ENCODE results near the gene RP2.

RP2 gene

DNA sequence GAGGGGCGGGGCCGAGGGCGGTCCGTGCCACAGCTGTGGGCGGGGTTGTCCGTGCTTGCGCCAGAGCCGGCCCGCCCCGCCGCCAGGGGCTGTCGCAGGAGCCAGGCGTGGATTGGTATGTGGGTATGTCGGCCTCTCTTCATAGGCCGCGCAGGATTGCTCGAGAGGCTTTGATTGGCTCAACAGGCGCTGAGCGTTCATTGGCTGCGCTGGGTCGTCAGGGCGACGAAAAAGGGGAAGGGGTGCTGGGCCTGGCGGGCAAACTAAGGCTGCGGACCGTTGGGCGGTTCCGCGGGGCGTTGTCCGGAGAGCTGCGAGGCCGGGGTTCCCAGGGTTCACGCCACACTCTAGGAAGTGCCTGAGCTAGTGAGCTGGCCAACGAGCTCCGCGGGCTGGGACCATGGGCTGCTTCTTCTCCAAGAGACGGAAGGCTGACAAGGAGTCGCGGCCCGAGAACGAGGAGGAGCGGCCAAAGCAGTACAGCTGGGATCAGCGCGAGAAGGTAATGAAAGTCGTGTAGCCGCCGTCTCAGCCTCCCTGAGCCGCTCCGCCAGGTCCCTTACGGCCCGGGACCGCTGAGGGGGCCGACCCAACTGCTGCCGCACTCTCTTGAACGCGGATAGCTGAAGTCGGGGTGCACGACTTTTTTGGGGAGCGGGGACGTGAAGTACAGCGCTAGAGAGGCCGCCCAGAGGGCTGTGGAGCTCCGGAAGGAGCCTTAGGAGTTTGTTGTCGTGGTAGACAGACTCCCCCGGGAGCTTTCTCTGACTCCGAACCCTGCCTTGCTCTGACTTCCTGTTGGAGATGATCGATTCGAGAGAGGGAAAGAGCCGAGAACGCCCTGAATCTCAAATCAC is at the start of gene RP2:
Gene RP2 (plus strand): TSS at position 343 of the 857 bp plus-strand sequence. CDS start 58 bp downstream, at position 401.
- peak; percentile 88 for DNase-seq

DNA sequence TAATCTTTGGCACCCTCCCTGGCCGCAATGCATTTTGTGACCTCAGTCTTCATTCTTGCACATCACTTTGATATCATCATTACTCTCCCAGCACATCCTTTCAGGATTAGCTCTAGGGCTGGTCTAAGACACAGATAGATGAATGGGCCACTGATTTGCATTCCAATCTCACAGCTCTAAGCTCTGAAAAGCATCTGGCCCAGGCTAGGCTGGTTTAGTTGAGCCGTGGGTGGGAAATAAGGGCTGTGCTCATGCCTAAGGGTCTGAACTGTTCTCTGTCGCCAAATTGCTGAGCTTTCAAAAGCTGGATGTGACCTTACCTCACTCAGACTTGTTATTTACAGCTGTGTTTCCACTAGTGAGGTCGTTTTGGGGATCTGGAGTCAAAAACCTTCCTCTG is 47.9 kb upstream of the RP2 start:
- no peak for DNase-seq

GRCh38 chrX:46791927-46792809 is 44.7 kb upstream of the RP2 start:
- peak; percentile 6 for DNase-seq

DNA sequence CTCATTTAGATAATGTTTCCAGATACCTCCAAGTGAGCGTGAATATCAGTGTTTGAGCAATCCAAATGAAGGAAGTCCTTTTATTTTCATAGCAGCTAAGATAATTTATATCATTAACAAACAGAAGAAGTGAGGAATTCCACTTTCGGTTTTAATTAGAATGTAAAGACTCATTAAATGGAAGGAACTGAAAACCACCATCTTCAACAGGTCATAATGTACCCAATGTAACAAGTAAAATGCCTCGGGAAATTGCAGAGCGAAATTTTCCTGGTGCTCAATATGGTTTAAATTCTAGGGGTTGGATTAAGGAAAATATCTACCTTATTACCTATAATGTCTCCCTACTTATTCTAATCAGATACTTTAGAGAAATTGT is 44.0 kb upstream of the RP2 start:
- no peak for DNase-seq

- no peak for DNase-seq
These were observed 43.3 kb upstream of the RP2 start for GRCh38 chrX:46793386-46794143.

DNA sequence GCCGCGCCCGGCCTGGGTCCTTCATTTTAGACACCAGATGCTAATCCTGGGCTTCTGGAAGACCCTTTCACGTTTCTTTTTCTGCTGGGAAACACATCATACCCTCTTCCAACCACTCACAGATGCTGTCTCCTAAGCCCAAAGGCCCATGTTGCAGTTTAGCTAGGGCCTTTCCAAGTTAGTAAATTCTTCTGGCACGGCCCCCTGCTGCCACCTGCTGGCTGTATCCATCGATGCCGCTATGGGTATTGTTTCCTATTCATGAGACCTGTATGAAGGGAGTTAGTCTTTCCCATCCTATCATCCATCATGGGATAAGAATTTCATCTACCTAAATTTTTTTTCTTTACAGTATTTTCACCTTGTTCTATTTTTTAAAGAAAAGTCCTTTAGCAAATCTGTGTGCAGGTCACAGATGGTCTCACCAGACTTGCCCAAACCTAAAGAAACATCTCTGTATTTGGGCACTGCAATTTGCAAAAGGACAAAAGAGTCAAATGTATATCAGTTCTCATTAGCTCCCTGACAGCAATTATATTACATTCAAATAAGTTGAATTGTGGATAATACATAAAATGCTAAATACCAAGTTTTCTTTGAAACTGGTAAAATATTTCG is 40.2 kb upstream of the RP2 start:
- peak; percentile 67 for DNase-seq

DNA sequence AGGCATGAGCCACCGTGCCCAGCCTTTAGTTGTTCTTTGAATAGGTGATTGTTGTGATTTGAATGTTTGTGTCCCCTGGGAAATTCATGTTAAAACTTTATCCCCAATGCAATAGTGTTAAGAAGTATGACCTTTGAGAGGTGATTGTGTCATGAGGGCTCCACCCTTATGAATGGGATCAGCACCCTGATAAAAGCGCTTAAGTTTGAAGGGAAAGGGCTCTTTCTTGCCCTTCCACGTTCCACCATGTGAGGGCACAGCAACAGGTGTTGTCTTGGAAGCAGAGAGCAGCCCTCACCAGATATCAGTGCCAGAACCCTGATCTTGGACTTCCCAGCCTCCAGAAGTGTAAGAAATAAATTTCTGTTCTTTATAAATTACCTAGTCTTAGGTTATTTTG is 33.7 kb upstream of the RP2 start:
- DNase-seq, result no peak

DNA sequence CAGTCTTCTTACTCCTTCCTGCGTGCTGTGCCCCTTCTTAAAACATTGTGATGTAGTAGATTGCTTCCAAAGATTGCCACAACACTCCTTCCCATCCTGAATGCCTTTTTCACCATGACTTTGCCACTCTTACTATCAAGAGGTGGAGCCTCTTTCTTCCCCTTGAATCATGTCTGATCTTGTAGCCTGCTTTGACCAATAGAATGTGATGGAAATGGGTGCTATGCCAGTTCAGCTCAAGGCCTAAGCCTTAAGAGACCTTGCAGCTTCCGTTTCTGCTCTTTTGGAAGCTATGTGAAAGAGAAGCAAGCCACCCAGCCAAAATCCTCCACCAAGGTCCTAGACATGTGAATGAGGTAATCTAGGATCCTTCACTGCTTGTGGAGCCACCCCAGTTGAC is 31.6 kb upstream of the RP2 start:
- DNase-seq, result no peak

DNA sequence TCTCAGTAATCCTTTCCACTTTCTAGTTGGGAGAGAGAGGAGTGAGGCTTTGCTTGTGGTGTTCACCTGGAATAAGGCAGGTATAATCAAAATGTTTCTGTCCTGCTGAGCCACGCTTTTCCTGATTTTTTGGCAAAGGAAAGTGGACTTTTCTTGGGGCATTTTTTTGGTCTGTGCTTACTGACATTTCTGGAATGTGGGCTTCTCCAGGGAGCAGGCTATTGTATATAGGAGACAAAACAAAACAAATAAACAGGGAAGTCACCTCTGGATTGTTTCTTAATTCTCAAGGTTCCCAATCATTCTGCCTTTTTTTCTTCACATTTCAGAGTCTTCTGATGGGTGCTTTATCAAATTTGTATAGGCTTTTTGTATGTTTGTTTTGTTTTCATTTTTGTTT is 25.7 kb upstream of the RP2 start:
- DNase-seq, result no peak

DNA sequence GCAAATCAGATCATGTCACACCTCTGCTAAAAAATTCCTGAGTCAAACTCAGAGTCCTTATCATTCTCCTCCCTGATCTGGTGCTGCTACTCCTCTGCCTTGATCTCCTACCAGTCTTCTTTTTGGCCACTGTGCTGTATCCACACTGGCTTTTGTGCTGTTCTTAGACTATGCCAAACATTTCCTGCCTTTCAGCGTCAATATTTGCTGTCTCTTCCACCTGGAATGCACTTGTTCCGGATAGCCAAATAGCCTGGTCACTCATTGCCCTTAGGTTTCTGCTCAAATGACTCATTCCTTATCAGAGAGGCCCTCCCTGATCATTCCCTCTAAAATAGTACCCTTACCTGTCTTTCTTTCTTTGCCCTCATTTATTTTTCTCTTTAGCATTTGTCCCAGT is 24.4 kb upstream of the RP2 start:
- no peak for DNase-seq

GRCh38 chrX:46814966-46815365 is 21.9 kb upstream of the RP2 start:
- DNase-seq, result no peak

DNA sequence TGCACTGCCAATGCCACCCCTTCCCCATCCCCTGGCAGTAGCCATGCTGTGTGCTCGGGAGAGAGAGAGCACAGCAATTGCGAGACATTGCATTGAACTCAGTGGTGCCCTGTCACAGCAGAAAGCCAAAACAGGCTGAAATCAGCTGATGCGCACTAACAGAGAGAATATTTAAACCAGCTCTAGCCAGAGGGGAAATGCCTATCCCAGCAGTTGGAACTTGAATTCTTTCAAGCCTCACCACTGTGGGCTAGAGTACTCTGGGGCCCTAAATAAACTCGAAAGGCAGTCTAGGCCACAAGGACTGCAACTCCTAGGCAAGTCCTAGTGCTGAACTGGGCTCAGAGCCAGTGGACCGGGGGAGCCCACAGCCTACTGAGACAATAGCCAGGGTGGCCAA is 17.7 kb upstream of the RP2 start:
- no peak for DNase-seq

GRCh38 chrX:46820391-46821100 is 16.3 kb upstream of the RP2 start:
- DNase-seq, result no peak

DNA sequence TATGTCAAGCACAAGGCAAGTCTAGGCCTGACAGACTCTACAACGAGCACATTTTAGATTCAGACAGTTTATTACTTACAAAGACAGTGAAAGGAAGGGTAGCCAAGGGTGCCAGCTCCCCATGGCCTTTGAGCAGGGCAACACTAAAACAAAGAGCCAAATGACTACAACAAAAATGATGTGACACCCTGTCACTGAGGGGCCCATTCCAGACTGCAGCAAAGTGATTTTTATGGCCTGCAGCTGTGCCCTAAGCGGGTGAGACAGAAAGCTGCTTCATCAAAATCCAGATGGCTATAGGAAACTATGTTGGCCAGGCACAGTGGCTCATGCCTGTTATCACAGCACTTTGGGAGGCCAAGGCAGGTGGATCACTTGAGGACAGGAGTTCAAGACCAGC is 13.4 kb upstream of the RP2 start:
- no peak for DNase-seq

DNA sequence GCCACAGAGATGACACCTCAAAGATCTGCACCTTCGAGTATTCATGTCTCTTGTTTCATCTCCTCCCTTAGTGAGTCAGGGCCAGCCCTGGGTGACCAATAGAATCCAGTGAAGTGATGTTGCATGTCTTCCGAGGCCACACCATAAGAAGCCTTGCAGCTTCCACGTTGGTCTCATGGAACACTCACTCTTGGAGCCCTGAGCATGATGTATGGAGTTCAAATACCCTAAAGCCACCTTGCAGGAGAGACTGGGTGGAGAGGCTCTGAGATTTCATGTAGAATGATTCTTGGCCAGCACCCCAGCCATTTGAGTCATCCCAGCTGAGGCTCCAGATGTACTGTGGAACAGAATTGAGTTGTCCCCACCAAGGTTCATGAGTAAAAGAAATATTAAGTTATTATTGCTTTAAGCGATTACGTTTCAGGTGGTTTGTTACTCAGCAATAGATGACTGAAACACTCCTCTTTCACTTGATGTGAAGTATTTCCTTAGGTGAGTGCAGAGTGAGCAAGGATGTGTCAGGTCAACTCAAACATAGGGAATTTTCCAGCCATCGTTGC is 5.0 kb upstream of the RP2 start:
- no peak for DNase-seq

GRCh38 chrX:46837558-46838485 is 979 bp downstream of the RP2 start:
- DNase-seq, result peak; percentile 44

- no peak for DNase-seq
These were observed 1.6 kb downstream of the RP2 start for GRCh38 chrX:46838486-46838870.

GRCh38 chrX:46838974-46839480 is 2.2 kb downstream of the RP2 start:
- no peak for DNase-seq

GRCh38 chrX:46840946-46841345 is 4.1 kb downstream of the RP2 start:
- DNase-seq, result no peak

DNA sequence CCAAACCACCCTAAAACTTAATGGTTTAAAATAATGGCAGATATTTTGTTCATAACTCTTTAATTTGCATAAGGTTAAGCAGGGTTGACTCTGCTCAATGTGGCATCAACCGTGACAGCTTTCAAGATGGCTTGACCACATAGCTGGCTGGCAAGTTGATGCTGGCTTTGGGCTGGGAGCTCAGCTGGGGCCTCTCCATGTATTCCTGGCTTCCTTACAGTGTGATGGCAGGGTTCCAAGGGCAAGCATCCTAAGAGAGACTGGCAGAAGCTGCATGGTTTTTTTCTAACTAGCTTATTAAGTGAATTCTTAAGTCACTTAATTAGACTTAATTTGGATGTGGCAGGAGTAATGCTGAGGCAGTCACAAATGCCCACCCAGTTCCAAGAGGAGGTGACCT is 4.5 kb downstream of the RP2 start:
- no peak for DNase-seq

All from CD4-positive, alpha-beta T cell treated with Interleukin-21 for 1 hour (primary cell).